Measurements from ENCODE around the gene ROGDI.

ROGDI gene

GRCh38 chr16:4795828-4796572 lies 6.4 kb downstream of the ROGDI start:
- Histone ChIP-seq H3K4me1 (ENCODE audit: control insufficient read depth in 1 of 2, insufficient read depth in 1 of 2, low read depth in 1 of 2, low read length in 1 of 2) (peaks cover 10 to 13% of the 10 kb centered on the region in 2 experiments), H3K27ac (no peak overlapping the region), H3K4me3 (ENCODE audit: low read depth in 1 of 2, low read length in 1 of 2) (no peak overlapping the region), H3K36me3 (peaks cover 54% of the 10 kb centered on the region), H3K27me3 (no peaks in the 10 kb centered on the region), H3K9me3 (no peaks in the 10 kb centered on the region)
- no peak for TF ChIP-seq CTCF (IDR thresholded peaks at IDR 0.05)

- Histone ChIP-seq H3K4me3 (ENCODE audit: low read depth in 1 of 2, low read length in 1 of 2) (no peak within 1 kb of the TSS), H3K4me1 (ENCODE audit: control insufficient read depth in 1 of 2, insufficient read depth in 1 of 2, low read depth in 1 of 2, low read length in 1 of 2) (peaks cover 3 to 11% of the 10 kb centered on the region in 2 experiments)
- no peak for TF ChIP-seq CTCF (IDR thresholded peaks at IDR 0.05)
Observed at GRCh38 chr16:4795181-4795827, 7.1 kb downstream of the ROGDI start, which contains the start of gene SMIM22. TSS of gene SMIM22 (plus strand) at chr16:4795369. CDS start at chr16:4795735, 366 bp downstream.

GRCh38 chr16:4792951-4793513 lies 9.4 kb downstream of the ROGDI start:
- no peak overlapping the region for H3K27ac ChIP-seq
- no peaks in the 10 kb centered on the region for H3K27me3 ChIP-seq
- H3K4me1 ChIP-seq (ENCODE audit: control insufficient read depth in 1 of 2, insufficient read depth in 1 of 2, low read depth in 1 of 2, low read length in 1 of 2) = peaks cover 0 to 10% of the 10 kb centered on the region in 2 experiments
- H3K36me3 ChIP-seq = peaks cover 36% of the 10 kb centered on the region
- H3K9me3 ChIP-seq = no peaks in the 10 kb centered on the region
- TF ChIP-seq CTCF (IDR thresholded peaks at IDR 0.05) = no peak
- no peak overlapping the region for H3K4me3 ChIP-seq (ENCODE audit: low read depth in 1 of 2, low read length in 1 of 2)

More at GRCh38 chr16:4795181-4795827, 7.1 kb downstream of the ROGDI start, which contains the start of gene SMIM22:
- no peaks in the 10 kb centered on the region for H3K27me3 ChIP-seq
- H3K9me3 ChIP-seq = no peaks in the 10 kb centered on the region
- peaks cover 54% of the 10 kb centered on the region for H3K36me3 ChIP-seq
- no peak within 1 kb of the TSS for H3K27ac ChIP-seq

- H3K36me3 ChIP-seq = peaks cover 14% of the 10 kb centered on the region
- H3K4me1 ChIP-seq (ENCODE audit: control insufficient read depth in 1 of 2, insufficient read depth in 1 of 2, low read depth in 1 of 2, low read length in 1 of 2) = peaks cover 0 to 10% of the 10 kb centered on the region in 2 experiments
- H3K4me3 ChIP-seq (ENCODE audit: low read depth in 1 of 2, low read length in 1 of 2) = no peak overlapping the region
- no peaks in the 10 kb centered on the region for H3K27me3 ChIP-seq
- H3K27ac ChIP-seq = no peak overlapping the region
- TF ChIP-seq CTCF (IDR thresholded peaks at IDR 0.05) = no peak
- H3K9me3 ChIP-seq = no peaks in the 10 kb centered on the region
Observed at GRCh38 chr16:4790871-4791270, 11.6 kb downstream of the ROGDI start.

- Histone ChIP-seq H3K27ac (no peak overlapping the region), H3K4me3 (ENCODE audit: low read depth in 1 of 2, low read length in 1 of 2) (no peak overlapping the region), H3K36me3 (peaks cover 8% of the 10 kb centered on the region), H3K9me3 (no peaks in the 10 kb centered on the region), H3K27me3 (no peaks in the 10 kb centered on the region), H3K4me1 (ENCODE audit: control insufficient read depth in 1 of 2, insufficient read depth in 1 of 2, low read depth in 1 of 2, low read length in 1 of 2) (peaks cover 0 to 10% of the 10 kb centered on the region in 2 experiments)
- no peak for TF ChIP-seq CTCF (IDR thresholded peaks at IDR 0.05)
Observed at GRCh38 chr16:4790261-4790660, 12.2 kb downstream of the ROGDI start.

Data from neutrophil (primary cell).